Endodermal cell (in vitro differentiated cells): ENCODE results near the gene MASP1. TPM values are rescaled to one million over a fixed set of nuclear protein-coding genes. Genes with fewer than 3 reads are reported as not detected.
A peak's percentile ranks its signal among the peaks of the same experiment; 100 is the strongest.

Experiments
- DNase-seq: peaks from one replicate; pipeline ENCODE4 v3.0.0-alpha.2; 2017
- H3K27ac ChIP-seq: 2 replicates; pipeline ENCODE4 v1.5.1; 2013; ENCODE audit warnings: mild to moderate bottlenecking, low read depth, low read length, moderate library complexity
- H3K27me3 ChIP-seq: 2 replicates; pipeline ENCODE4 v1.6.1; 2013; ENCODE audit warnings: mild to moderate bottlenecking, low read length, moderate library complexity; ENCODE audit not compliant: insufficient read depth, control insufficient read depth, poor library complexity, severe bottlenecking
- H3K36me3 ChIP-seq: 2 replicates; pipeline ENCODE4 v1.7.0; 2013; ENCODE audit warnings: mild to moderate bottlenecking, low read length, moderate library complexity; ENCODE audit not compliant: control insufficient read depth, insufficient read depth
- H3K4me1 ChIP-seq: one replicate; pipeline ENCODE4 v1.7.0; 2013; ENCODE audit warnings: low read length; ENCODE audit not compliant: control insufficient read depth, insufficient read depth
- H3K4me3 ChIP-seq: 2 replicates; pipeline ENCODE4 v1.5.1; 2013; ENCODE audit warnings: mild to moderate bottlenecking, low read length, moderate library complexity
- H3K9ac ChIP-seq: 2 replicates; pipeline ENCODE4 v1.6.1; 2013; ENCODE audit warnings: mild to moderate bottlenecking, low read length, moderate library complexity; ENCODE audit not compliant: poor library complexity, severe bottlenecking; ENCODE audit errors: extremely low read depth
- H3K9me3 ChIP-seq: 2 replicates; pipeline ENCODE4 v1.6.1; 2013; ENCODE audit warnings: mild to moderate bottlenecking, low read length, moderate library complexity; ENCODE audit not compliant: control insufficient read depth
- H3K27ac Mint-ChIP-seq: 2 replicates; pipeline ENCODE4 v1.8.0; 2020; ENCODE audit warnings: mixed read lengths
- H3K27me3 Mint-ChIP-seq: 2 replicates; pipeline ENCODE4 v1.8.0; 2021; ENCODE audit warnings: mild to moderate bottlenecking, mixed read lengths; ENCODE audit not compliant: insufficient read depth
- H3K36me3 Mint-ChIP-seq: 2 replicates; pipeline ENCODE4 v1.8.0; 2020; ENCODE audit warnings: low read depth, mixed read lengths
- H3K4me1 Mint-ChIP-seq: 2 replicates; pipeline ENCODE4 v1.8.0; 2020; ENCODE audit warnings: mixed read lengths
- H3K4me3 Mint-ChIP-seq: 2 replicates; pipeline ENCODE4 v1.8.0; 2020; ENCODE audit warnings: mild to moderate bottlenecking, moderate library complexity, mixed read lengths
- H3K9me3 Mint-ChIP-seq: 2 replicates; pipeline ENCODE4 v1.8.0; 2020; ENCODE audit warnings: mild to moderate bottlenecking, mixed read lengths
- WGBS, 2 experiments: methylation state at CpG; one replicate each; pipeline versions ENCODE4 v1.1.5 to v1.1.7; 2013; ENCODE audit warnings: missing lambda C conversion rate in 2 of 2, mixed read lengths in 1 of 2; ENCODE audit not compliant: insufficient coverage in 1 of 2, insufficient read length in 1 of 2; 5-methylcytosine and 5-hydroxymethylcytosine counted together
- total RNA-seq, 2 donors: library from RNA; stranded (reverse); fragmentation: NEBNext Ultra II Directional in 1 of 2; extraction: Animal tissue kit (Norgen Biotek cat#: 25700) in 1 of 2; gene quantifications; 2 replicates in 1 of 2; 3 replicates in 1 of 2; pipeline ENCODE4 v1.2.1, GENCODE V29; 2021
- TF ChIP-seq, protein P1 (sequence below): fragments of 200-600 bp; sonication (generic); conservative IDR thresholded peaks from 2 replicates; pipeline ENCODE4 v1.5.0; 2021; ENCODE audit warnings: antibody characterized with exemption, mild to moderate bottlenecking

Gene MASP1
- total RNA-seq, 2 donors from 2014 or later: 0.09 to 0.57 TPM

DNA sequence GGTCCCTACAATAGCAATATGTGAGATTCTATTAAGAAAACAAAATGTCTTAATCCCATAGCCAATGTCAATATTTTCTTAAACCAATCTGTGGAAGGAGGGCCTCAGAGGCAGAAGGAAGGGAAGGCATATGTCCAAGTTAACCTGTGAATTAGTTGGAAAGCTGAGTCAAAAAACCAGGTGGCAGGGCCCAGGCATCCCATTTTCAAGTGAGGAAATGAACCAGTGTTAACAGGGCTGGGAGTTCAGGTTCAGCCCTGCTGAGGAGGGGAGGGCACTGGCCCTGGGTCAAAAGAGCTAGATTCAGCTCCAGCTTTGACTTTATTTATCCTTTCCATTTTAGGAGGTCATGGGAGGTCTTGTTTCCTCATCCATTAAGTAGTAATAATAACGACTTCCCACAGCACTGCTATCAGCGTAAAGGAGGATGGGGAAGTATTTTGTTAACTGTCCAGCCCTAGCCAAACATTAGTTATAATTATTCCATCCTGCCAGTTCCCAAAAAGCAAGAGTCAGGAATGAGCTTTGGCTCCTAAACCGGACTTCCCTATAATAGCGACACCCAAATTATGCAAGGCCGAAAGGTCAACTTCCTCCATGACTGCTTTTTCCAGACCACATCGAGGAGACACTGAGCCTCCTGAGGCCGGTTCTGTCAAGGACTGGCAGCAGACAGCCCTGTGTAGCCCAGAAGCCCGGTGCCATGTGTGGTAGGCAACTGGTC, 3.2 kb downstream of the MASP1 start:
- peaks cover 23% of the 10 kb centered on the region for H3K27me3 Mint-ChIP-seq
- Histone ChIP-seq H3K9ac (no peak overlapping the region), H3K27me3 (peaks cover 18% of the 10 kb centered on the region), H3K36me3 (no peaks in the 10 kb centered on the region), H3K4me3 (no peak overlapping the region), H3K27ac (no peak overlapping the region), H3K9me3 (no peaks in the 10 kb centered on the region), H3K4me1 (no peaks in the 10 kb centered on the region)
- 87 to 96% methylated on average over 5 to 7 of the region's 8 CpGs for WGBS, 2 experiments
- no peaks in the 10 kb centered on the region for H3K36me3 Mint-ChIP-seq
- peak; percentile 30 for DNase-seq
- no peak overlapping the region for H3K27ac Mint-ChIP-seq
- no peak overlapping the region for H3K4me3 Mint-ChIP-seq
- no peaks in the 10 kb centered on the region for H3K9me3 Mint-ChIP-seq
- H3K4me1 Mint-ChIP-seq: peaks cover 17% of the 10 kb centered on the region
- TF ChIP-seq, protein P1, sequence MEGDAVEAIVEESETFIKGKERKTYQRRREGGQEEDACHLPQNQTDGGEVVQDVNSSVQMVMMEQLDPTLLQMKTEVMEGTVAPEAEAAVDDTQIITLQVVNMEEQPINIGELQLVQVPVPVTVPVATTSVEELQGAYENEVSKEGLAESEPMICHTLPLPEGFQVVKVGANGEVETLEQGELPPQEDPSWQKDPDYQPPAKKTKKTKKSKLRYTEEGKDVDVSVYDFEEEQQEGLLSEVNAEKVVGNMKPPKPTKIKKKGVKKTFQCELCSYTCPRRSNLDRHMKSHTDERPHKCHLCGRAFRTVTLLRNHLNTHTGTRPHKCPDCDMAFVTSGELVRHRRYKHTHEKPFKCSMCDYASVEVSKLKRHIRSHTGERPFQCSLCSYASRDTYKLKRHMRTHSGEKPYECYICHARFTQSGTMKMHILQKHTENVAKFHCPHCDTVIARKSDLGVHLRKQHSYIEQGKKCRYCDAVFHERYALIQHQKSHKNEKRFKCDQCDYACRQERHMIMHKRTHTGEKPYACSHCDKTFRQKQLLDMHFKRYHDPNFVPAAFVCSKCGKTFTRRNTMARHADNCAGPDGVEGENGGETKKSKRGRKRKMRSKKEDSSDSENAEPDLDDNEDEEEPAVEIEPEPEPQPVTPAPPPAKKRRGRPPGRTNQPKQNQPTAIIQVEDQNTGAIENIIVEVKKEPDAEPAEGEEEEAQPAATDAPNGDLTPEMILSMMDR: no peak

DNA sequence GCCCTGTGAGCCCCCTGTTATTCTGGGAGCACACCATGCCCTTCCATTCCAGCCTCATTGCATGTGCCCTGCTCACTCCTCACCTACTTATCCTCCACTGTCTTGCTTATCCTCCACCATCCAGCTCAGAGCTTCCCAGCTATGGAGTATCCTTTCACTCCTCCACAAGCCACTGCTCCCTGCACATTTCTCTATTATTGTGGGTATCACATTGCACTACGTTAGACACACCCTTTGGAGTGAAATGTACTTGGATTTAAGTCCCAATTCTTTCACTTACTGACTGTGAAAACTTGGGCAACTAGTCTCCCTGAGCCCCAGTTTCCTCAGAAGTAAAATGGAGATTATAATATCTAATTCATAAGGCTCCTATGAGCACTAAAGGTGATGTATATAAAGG, 4.3 kb downstream of the MASP1 start:
- no peaks in the 10 kb centered on the region for H3K9me3 Mint-ChIP-seq
- DNase-seq: peak; percentile 30
- H3K9me3 ChIP-seq: no peaks in the 10 kb centered on the region
- TF ChIP-seq, protein P1: no peak
- H3K4me1 Mint-ChIP-seq: peaks cover 13% of the 10 kb centered on the region
- no peak overlapping the region for H3K27ac Mint-ChIP-seq
- H3K27ac ChIP-seq: no peak overlapping the region
- no peaks in the 10 kb centered on the region for H3K36me3 ChIP-seq
- no peaks in the 10 kb centered on the region for H3K4me1 ChIP-seq
- no peak overlapping the region for H3K4me3 Mint-ChIP-seq
- no peaks in the 10 kb centered on the region for H3K36me3 Mint-ChIP-seq
- no peak overlapping the region for H3K4me3 ChIP-seq
- peaks cover 23% of the 10 kb centered on the region for H3K27me3 Mint-ChIP-seq
- peaks cover 18% of the 10 kb centered on the region for H3K27me3 ChIP-seq
- H3K9ac ChIP-seq: no peak overlapping the region
- WGBS, 2 experiments: 95% methylated on average over 1 of the region's 1 CpG; no CpG with 5 or more reads in 1 of the 2 experiments

DNA sequence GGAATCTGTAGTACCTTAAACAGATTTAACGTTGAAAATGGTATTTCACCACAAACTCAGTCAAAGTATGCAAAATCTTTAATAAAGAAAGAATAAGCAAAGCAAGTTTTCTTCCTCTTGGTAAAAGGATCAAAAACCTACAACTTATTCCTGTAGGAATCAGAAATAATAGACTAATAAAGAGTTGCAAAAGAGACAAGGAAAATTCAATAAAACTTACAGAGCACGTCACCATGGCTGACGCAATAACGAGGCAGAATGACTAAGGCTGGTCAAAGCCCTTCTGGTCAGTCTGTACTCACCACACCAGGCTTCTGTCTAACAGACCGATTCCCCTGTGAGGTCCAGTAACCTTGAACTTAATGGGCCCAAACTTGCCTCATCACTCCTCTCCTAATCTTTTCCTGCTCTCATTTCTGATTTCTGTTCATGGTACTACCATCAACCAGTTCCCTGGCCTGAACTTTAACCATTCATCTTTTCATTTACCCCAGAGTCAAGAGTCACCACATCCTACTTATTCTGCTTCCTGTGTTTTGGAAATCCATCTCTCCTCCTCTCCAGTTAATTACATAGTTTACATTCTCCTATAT, 5.0 kb downstream of the MASP1 start:
- H3K9ac ChIP-seq: no peak overlapping the region
- no peak overlapping the region for H3K27ac ChIP-seq

More for the DNA sequence above, 5.0 kb downstream of the MASP1 start:
- H3K27ac Mint-ChIP-seq: no peak overlapping the region
- Histone ChIP-seq H3K9me3 (no peaks in the 10 kb centered on the region), H3K4me3 (no peak overlapping the region), H3K27me3 (peaks cover 18% of the 10 kb centered on the region), H3K36me3 (no peaks in the 10 kb centered on the region), H3K4me1 (no peaks in the 10 kb centered on the region)
- H3K36me3 Mint-ChIP-seq: no peaks in the 10 kb centered on the region
- H3K27me3 Mint-ChIP-seq: peaks cover 21% of the 10 kb centered on the region
- DNase-seq: peak; percentile 35
- H3K4me1 Mint-ChIP-seq: peaks cover 6% of the 10 kb centered on the region
- TF ChIP-seq, protein P1: no peak
- no peak overlapping the region for H3K4me3 Mint-ChIP-seq
- H3K9me3 Mint-ChIP-seq: no peaks in the 10 kb centered on the region
- 92 to 93% methylated on average over 4 to 5 of the region's 5 CpGs for WGBS, 2 experiments
